ENCODE results near the gene HCFC1. TPM values are rescaled to one million over a fixed set of nuclear protein-coding genes. Genes with fewer than 3 reads are reported as not detected.
"Not testable (repeated sequence)": the region's sequence is repeated elsewhere in the genome, so short reads cannot be mapped to it uniquely, and the experiment has no call there.

The HCFC1 gene
- total RNA-seq, 1 experiment from 2014 or later: 12.8 TPM

DNA sequence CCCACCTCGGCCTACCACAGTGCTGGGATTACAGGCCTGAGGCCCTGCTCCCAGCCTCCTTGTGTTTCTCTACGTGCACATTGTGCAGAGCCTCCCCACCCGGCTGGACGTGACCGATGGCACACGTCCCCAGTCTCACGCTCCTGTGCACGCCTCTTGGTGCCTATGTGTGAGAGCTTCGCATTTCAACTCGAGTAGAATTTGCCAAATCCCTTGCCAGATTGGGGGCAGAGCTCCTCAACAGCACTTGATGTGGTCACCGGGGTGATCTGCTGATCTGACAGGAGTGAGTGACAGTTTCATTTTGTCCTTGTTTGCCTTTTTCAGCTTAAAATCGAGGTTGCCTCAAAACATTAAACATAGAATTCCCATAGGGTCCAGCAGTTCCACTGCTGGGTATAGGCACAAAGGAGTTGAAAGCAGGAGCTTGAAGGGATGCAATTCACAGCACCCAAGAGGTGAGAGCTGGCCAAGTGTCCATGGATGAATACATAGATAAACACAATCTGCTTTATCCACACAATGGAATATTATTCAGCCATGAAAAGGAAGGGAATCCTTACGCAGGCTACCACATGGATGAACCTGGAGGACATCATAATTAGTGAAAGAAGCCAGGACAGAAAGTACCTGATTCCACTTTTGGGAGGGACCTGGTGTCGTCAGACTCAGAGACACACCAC, 18.5 kb upstream of the HCFC1 start:
- no peak for DNase-seq
- Histone ChIP-seq H3K4me3 (no peak overlapping the region), H3K9me3 (no peaks in the 10 kb centered on the region), H3K36me3 (no peaks in the 10 kb centered on the region), H3K27me3 (no peaks in the 10 kb centered on the region)

DNA sequence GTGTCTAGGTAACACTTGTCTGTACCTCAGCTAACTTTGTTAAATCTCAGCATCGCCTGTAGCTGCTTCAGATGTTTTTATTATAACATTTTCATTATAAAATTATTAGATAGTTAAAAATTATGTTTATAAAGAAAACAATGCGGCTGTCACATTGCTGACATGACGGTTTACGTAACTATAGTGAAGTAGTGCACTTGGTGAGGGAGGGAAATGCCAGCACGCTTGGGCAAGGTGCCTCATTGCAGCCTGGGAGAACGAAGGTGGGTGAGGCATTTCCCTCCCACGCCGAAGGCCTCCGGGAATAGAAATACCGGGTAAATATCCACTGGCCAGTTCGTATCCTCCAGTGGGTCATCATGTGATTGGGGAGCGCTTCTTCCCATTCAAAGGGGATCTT, 16.9 kb upstream of the HCFC1 start:
- DNase-seq: no peak
- Histone ChIP-seq H3K9me3 (no peaks in the 10 kb centered on the region), H3K4me3 (no peak overlapping the region), H3K36me3 (no peaks in the 10 kb centered on the region), H3K27me3 (no peaks in the 10 kb centered on the region)

DNA sequence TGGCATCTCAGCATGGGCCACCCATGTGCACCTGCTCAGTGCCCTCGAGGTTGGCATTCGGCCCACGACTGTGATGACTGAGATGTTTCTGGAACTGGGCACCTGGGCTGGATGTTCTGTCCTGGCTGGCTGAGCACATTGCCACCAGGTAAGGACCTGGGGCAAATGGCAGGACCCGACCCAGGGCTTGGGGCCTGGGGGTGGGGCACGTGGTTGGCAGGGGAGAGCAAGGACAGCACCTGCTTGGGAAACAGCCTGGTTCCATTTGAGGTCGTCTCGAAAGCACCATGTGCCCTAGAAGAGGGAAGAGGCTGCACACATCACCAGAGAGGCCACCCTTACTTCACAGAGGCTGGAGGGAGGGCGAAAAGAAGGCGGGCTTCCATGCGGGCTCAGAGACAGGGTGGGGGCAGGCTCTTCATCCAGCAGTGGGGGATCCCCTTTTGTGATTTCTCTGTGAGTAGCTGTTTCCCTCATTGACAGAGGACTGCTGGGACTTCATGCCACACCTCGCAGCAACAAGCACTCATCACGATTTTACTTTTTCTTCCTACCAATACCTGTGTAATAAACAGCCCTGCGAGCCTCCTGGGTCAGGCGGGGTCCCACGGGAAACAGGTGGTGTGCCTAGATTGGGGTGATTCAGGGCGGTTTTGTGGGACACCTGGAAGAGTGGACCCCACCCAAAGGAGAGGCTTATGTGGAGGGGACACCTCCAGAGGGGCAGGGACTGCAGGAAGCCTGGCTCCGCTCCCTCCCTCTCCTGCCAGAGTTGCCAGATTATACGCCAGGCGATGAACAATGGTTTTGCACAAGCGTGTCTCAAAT, 12.9 kb upstream of the HCFC1 start:
- Histone ChIP-seq H3K36me3 (no peaks in the 10 kb centered on the region), H3K27me3 (no peaks in the 10 kb centered on the region), H3K9me3 (no peaks in the 10 kb centered on the region), H3K4me3 (no peak overlapping the region)
- no peak for DNase-seq

DNA sequence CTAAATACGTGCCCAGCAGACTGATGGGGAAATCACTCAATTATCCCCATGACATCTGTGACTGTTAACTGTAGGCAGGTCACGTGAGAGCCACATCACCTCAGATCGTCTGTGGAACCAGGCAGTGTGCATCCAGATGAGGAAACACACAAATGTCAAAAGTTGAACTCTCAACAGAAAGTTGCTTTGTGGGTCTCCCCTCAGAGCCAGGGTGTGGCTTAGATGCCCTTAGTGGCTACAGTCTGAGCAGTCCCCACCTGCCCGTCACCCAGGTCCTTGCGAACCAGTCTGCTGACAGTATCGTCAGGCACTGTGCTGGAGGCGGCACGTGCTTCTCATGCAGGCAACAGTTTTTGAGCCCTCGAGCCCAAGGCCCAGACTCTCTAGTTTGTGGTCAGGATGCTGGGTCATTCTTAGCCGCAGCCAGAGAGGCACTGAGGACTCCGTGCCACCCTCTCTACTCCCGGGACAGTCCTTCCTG, 11.7 kb upstream of the HCFC1 start:
- no peaks in the 10 kb centered on the region for H3K9me3 ChIP-seq
- no peak overlapping the region for H3K4me3 ChIP-seq
- H3K36me3 ChIP-seq: no peaks in the 10 kb centered on the region
- DNase-seq: no peak
- H3K27me3 ChIP-seq: no peaks in the 10 kb centered on the region

DNA sequence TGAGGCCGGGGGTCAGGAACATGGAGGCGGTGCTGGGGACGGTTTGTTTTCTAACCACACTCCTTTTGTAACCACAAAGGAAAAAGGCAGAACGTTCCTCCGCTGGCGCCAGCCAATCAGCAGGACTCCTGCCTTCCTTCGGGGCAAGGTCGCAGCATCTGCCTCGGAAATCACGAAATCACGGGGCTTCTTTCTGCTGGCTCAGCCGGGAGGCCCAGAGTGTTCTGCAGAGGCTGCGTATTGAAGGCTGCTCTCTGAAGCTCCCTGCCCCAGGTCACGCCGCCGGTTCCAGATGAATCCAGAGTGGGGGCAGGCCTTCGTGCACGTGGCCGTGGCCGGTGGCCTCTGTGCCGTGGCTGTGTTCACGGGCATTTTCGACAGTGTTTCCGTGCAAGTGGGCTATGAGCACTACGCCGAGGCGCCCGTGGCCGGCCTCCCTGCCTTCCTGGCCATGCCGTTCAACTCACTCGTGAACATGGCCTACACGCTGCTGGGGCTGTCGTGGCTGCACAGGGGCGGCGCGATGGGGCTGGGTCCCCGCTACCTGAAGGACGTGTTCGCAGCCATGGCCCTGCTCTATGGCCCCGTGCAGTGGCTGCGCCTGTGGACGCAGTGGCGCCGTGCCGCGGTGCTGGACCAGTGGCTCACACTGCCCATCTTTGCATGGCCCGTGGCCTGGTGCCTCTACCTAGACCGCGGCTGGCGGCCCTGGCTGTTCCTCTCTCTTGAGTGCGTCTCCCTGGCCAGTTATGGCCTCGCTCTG, 10.3 kb upstream of the HCFC1 start:
- no peak for DNase-seq
- H3K27me3 ChIP-seq: no peaks in the 10 kb centered on the region
- no peaks in the 10 kb centered on the region for H3K9me3 ChIP-seq
- no peaks in the 10 kb centered on the region for H3K36me3 ChIP-seq
- no peak overlapping the region for H3K4me3 ChIP-seq

DNA sequence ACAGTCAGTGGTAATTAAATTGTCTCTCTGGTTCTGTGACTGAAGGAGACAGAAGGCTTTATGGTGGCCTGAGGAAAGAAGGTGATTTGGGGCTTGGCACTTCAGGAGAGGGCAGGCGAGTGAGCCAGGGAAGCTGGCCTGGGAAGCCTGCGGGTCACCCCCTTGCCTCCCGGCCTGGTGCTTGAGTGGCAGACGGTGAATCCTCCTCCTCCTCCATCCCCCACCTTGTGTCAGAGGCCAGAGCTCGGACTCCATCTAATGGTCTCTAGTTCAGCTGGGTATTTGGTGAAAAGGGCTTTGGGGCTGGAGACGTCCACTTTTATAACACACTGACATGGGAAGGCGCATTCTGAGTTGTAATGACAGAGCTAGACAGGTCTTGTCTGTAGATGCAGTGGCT, 9.6 kb upstream of the HCFC1 start:
- Histone ChIP-seq H3K9me3 (no peaks in the 10 kb centered on the region), H3K4me3 (no peak overlapping the region), H3K27me3 (no peaks in the 10 kb centered on the region), H3K36me3 (no peaks in the 10 kb centered on the region)
- no peak for DNase-seq

DNA sequence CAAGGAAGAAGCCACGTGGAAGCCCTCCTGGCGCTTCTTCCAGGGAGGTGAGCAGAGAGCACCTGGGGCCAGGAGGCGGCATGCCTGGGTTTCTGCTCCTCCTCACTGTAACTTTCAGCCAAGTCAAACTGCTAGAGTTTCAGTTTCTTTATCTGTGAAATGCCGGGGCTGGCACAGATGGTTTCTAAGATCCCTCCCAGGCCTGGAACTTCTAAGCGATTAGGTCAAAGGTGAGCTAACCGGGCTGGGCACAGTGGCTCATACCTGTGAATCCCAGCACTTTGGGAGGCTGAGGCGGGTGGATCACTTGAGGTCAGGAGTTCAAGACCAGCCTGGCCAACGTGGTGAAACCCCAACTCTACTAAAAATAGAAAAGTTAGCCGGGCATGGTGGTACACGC, 8.8 kb upstream of the HCFC1 start:
- H3K27me3 ChIP-seq, H3K9me3 ChIP-seq, DNase-seq, H3K4me3 ChIP-seq, H3K36me3 ChIP-seq: not testable (repeated sequence)

DNA sequence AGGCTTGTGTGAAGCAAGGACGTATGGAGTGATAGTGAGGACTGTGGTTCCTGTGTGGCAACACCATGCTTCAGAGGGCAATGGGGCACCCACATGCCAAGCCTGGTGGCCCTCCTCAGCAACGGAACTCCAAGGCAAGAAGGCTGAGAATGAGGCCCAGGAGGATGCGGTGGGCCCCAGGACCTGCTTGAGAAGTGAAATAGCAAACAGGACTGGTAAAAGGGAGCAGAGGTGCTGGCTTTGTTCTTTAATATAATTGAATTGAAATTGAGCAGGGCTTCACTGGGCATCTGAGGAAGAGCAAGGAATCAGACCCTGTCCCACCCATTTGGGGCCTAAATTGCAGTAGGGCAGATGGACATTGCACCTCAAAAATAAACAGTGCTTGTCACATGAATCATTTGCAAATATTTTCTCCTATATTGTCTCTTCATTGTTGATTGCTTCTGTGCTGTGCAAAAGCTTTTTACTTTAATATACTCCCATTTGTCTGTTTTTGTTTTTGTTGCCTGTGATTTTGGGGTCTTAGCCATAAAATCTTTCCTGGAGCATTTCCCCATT, 3.2 kb upstream of the HCFC1 start:
- no peak for DNase-seq
- Histone ChIP-seq H3K27me3 (no peaks in the 10 kb centered on the region), H3K4me3 (no peak overlapping the region)

DNA sequence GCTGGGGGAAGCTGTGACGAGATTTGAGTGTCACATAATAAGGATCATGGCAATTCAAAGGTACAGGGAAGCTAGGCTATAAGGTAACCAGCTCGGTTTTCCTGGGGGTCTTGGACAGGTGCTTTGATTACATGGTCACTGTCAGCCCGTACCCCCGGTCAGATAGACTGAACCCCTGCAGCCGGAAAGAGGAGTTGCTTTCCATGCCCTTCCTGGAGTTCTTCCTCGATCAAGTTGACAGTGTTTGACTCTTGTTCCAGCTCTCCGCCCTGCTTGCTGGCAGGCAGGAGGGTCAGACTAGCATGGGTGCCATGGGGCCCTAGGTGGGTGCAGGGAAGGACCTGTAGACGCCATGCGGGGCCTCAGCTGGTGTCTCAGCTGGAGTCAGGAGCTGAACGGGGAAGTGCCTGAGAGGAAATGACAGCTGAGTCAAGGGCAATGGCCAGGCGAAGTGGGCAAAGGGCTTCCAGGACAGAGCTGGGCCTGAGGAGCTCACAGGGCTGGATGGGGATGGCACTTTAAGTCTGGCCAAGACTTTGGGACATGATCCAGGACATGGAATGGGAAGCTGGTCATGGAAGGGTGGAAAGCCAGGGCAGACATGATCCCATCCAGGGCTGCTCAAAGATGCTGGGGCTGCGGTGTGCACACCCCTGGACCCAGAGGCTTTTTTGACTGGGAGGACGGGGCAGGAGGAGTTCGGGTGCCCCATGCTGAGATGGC, 2.5 kb upstream of the HCFC1 start:
- DNase-seq: no peak
- Histone ChIP-seq H3K36me3 (peaks cover 3% of the 10 kb centered on the region; the same call in 1 of the 2 replicates), H3K27me3 (no peaks in the 10 kb centered on the region), H3K4me3 (no peak overlapping the region), H3K9me3 (no peaks in the 10 kb centered on the region)

More for the DNA sequence above, 3.2 kb upstream of the HCFC1 start:
- H3K9me3 ChIP-seq: no peaks in the 10 kb centered on the region
- H3K36me3 ChIP-seq: peaks cover 3% of the 10 kb centered on the region; the same call in 1 of the 2 replicates

DNA sequence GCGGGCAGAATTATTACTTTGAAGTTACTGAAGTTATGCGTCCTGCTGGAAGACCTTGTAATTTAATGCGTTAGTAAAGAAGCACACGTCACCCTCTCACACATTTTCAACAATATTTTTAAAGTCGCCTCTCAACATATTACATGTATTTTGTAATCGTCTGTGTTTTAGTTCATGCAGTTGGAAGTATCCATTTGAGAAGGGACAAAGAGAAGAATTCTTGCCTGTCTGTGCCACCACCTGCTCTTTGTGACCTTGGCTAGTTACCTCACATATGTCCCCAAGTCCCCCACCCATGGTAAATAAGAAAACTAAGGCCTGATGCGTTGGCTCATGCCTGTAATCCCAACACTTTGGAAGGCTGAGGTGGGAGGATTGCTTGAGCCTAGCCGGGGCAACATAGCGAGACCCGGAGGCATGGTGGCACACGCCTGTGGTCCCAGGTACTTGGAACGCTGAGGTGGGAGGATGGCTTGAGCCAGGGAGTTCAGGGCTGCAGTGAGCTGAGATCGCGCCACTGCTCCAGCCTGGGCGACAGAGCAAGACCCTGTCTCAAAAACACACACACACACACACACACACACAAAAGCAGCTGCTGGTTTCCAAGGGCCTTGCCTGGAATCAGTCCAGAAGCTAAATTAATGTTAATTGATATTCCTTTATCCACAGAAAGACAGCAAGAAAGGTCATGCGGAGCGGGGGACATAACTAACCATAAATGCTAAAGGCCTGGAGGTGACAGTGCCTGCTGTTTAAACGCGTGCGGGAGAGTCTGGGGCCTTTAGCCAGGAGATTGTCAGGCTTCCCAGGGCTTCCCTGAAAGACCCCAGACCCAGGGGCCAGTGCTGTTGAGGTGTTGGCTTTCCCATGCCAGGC, 1.7 kb upstream of the HCFC1 start:
- no peaks in the 10 kb centered on the region for H3K9me3 ChIP-seq

DNA sequence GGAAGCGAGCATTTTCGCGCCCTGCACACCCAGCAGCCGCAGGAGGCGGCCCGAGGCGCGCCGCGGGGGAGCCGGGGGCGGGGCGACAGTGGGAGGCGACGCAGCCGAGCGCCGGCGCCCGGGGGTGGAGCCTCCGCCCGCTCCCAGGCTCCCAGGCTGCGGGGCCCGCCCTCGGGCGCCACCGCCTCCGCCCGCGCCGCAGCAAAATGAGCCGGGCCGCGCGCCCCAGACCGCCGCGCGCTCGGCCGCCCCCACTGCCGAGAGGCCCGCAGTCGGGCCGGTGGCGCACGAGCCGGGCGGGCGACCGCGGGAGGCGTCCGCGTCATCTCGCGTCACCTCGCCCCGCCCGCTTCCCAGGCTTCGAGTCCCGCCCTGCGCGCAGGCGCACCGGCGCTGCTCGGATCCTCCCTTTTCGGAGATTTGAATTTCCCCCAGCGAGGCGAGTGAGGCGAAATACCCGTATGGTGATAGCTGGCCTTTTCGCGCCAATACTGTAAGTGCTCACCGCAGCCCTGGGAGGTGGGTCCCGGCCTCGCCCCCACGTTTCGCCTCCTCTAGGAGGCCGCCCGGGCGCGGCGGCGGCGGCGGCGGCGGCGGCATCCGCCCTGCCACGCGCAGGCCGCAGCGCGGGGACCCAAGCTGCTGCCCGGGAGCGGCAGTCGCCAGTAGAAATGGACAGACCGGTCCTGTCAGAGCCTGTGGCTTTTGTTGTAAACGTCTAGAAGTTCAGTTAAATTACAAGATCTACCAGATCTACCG, 929 bp upstream of the HCFC1 start, which contains the start of gene TMEM187:
TMEM187 (plus strand) TSS at position 387 of the 759 bp plus-strand sequence. CDS start 9,309 bp downstream, outside the sequence.
- Histone ChIP-seq H3K36me3 (peaks cover 3% of the 10 kb centered on the region; the same call in 1 of the 2 replicates), H3K27me3 (no peaks in the 10 kb centered on the region), H3K4me3 (peak within 1 kb of the TSS; percentile 94), H3K9me3 (no peaks in the 10 kb centered on the region)
- DNase-seq: peak; percentile 84

More for the DNA sequence above, 1.7 kb upstream of the HCFC1 start:
- peak overlapping the region; percentile 70 for H3K4me3 ChIP-seq
- no peaks in the 10 kb centered on the region for H3K27me3 ChIP-seq
- DNase-seq: no peak
- peaks cover 3% of the 10 kb centered on the region; the same call in 1 of the 2 replicates for H3K36me3 ChIP-seq

DNA sequence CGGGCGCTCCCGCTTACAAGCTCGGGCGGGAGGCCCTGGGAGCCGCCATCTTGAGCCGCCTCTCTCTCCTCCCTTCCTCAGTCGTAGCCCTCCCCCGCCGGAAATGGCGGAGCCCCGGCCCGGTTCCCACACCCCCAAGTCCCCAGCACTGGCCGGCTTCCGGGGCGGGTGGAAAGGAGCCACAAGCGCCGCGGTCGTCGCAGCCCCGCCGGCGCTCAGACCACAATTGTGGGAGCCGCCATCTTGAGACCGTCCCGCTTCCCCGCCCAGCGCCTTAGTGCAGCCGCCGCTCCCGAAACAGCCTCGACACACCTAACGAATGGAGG, 531 bp downstream of the HCFC1 start:
- Histone ChIP-seq H3K9me3 (no peaks in the 10 kb centered on the region), H3K4me3 (peak overlapping the region; percentile 94), H3K27me3 (no peaks in the 10 kb centered on the region), H3K36me3 (peaks cover 3% of the 10 kb centered on the region; the same call in 1 of the 2 replicates)
- peak; percentile 85 for DNase-seq

DNA sequence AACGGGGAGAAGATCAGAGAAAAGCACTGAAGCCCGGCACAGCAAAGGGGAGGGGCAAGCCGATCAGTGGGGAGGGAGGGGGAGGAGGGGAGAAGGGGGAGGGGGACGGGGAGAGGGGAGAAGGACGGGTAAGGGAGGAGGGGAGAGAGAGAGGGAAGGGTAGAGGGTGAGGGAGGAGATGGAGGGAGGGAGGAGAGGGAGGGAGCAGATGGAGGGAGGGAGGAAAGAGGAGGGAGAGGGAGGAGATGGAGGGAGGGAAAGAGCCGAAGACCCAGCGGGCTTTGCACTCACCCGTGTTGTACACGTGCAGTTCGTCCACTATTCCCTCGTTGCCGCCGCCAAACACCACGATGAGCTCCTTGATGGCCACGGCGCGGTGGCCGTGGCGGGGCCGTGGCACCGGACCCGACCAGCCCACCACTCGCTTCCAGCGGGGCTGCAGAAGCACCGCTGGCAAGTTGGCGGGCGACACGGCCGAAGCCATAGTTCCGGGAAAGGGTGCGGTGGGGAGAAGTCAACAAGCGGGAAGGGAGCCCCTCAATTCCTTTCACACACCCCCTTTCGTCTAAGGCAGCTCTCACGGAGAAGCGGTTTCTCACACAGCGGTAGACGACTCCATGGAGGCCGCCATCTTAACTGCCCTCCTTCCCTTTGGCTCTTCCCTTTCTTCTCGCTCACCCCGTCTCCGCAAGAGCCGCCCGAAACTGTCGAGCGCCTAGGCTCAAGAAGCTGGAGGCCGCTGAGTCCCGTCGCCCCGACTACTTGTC, 1.1 kb downstream of the HCFC1 start:
- Histone ChIP-seq H3K4me3 (peak overlapping the region; percentile 94), H3K36me3 (peaks cover 3% of the 10 kb centered on the region; the same call in 1 of the 2 replicates), H3K9me3 (no peaks in the 10 kb centered on the region), H3K27me3 (no peaks in the 10 kb centered on the region)
- peak; percentile 56 for DNase-seq

DNA sequence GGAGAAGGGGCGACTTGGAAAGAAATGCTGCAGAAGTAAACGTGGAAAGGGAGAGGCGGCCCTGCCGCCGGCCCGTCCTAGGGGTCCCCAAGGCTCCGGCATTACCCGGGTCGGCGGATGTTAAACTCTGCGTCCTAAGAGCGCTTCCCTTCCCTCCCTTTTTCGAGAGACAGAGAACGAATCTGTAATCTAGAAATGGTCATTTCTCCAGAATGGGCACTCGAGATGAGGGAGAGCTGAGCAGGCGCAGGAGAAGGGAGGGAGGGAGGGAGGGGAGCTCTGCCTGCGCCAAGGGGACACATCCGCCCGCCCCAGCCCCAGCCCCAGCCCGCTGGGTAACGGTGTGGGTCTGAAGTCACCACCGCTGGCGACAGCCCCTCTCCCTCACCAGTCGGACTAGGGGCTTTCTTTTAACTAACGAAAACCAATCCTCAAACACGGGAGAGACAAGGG, 1.7 kb downstream of the HCFC1 start:
- H3K27me3 ChIP-seq: no peaks in the 10 kb centered on the region
- peak overlapping the region; percentile 94 for H3K4me3 ChIP-seq
- DNase-seq: peak; percentile 20
- peaks cover 3% of the 10 kb centered on the region; the same call in 1 of the 2 replicates for H3K36me3 ChIP-seq
- no peaks in the 10 kb centered on the region for H3K9me3 ChIP-seq
